A549 (cell line): ENCODE measurements around the gene NBEAL1. TPM values are rescaled to one million over a fixed set of nuclear protein-coding genes. Genes with fewer than 3 reads are reported as not detected.
A peak's percentile ranks its signal among the peaks of the same experiment; 100 is the strongest.
"Not testable (repeated sequence)": the region's sequence is repeated elsewhere in the genome, so short reads cannot be mapped to it uniquely, and the experiment has no call there.

ENCODE experiments used
- ATAC-seq, 2 experiments: fragments of 200-7000 bp in 1 of 2; fragments of >200 bp in 1 of 2; cut with Nextera tagmentation in 1 of 2; cut with Tn5 transposase in 1 of 2; 3 replicates each; pipeline versions ENCODE4 v1.8.0 to v1.9.1; 2018 to 2020; ENCODE audit warnings: mild to moderate bottlenecking in 1 of 2, moderate library complexity in 1 of 2
- CTCF ChIA-PET: fragments of 300-600 bp; sonication (Branson Sonifier 250); formaldehyde crosslinking; extraction: SDS; loops from one replicate; lab custom pipeline; 2021; ENCODE audit warnings: antibody characterized with exemption, inconsistent platforms; lab: Yijun Ruan, JAX
- POLR2A ChIA-PET: fragments of 350-600 bp; formaldehyde crosslinking; extraction: SDS; loops from one replicate; lab custom pipeline; 2021; ENCODE audit warnings: antibody characterized with exemption, inconsistent platforms; lab: Yijun Ruan, JAX
- DNase-seq, 2 experiments: peaks; one replicate each; pipeline versions ENCODE4 v3.0.0 to v3.0.0-alpha.2; 2011 to 2016; ENCODE audit warnings: low read depth in 1 of 2, low spot score in 1 of 2
- FAIRE-seq: peaks from 2 replicates; lab custom pipeline; 2011; peaks lifted over from hg19 to GRCh38; lab: Jason Lieb, UNC
- H3K27ac ChIP-seq, 2 experiments: fragments of >200 bp; sonication (Bioruptor Twin); formaldehyde crosslinking; 3 replicates each; pipeline ENCODE4 v1.5.1; 2016 to 2017
- H3K4me1 ChIP-seq: fragments of >200 bp; sonication (Bioruptor Twin); formaldehyde crosslinking; 3 replicates; pipeline ENCODE4 v1.6.1; 2016
- H3K4me2 ChIP-seq: fragments of >200 bp; sonication (Bioruptor Twin); formaldehyde crosslinking; 3 replicates; pipeline ENCODE4 v1.6.1; 2016
- H3K4me3 ChIP-seq: fragments of >200 bp; sonication (Bioruptor Twin); formaldehyde crosslinking; 3 replicates; pipeline ENCODE4 v1.5.1; 2016
- H3K9me3 ChIP-seq: fragments of >200 bp; sonication (Bioruptor Twin); formaldehyde crosslinking; 3 replicates; pipeline ENCODE4 v1.6.1; 2016
- BCL3 ChIP-seq: fragments of >200 bp; sonication (Bioruptor Twin); formaldehyde crosslinking; IDR thresholded peaks from 3 replicates; pipeline ENCODE4 v1.6.1; 2016
- CBX2 ChIP-seq: fragments of 200-600 bp; sonication (generic); IDR thresholded peaks from 2 replicates; pipeline ENCODE4 v1.6.1; 2016; ENCODE audit warnings: low read depth, mild to moderate bottlenecking, borderline replicate concordance
- CBX8 ChIP-seq: fragments of 200-600 bp; sonication (generic); IDR thresholded peaks from 2 replicates; pipeline ENCODE4 v1.6.1; 2016
- CEBPB ChIP-seq, 2 experiments: fragments of >200 bp in 1 of 2; sonication (Bioruptor Twin) in 1 of 2; formaldehyde crosslinking in 1 of 2; IDR thresholded peaks; 2 replicates each; pipeline ENCODE4 v1.6.1; 2012 to 2016
- CHD2 ChIP-seq: fragments of 150-350 bp; IDR thresholded peaks from 2 replicates; pipeline ENCODE4 v1.6.1; 2014; ENCODE audit warnings: low read length; ENCODE audit not compliant: partially characterized antibody
- CTCF ChIP-seq: fragments of >200 bp; sonication (Bioruptor Twin); formaldehyde crosslinking; IDR thresholded peaks from 3 replicates; pipeline ENCODE4 v1.5.1; 2016
- HEYL ChIP-seq: fragments of 250-450 bp; sonication (Bioruptor Pico); IDR thresholded peaks from 2 replicates; pipeline ENCODE4 v1.8.0; 2021; ENCODE audit warnings: mild to moderate bottlenecking, moderate library complexity
- HOXA7 ChIP-seq: fragments of 250-450 bp; sonication (Bioruptor Pico); IDR thresholded peaks from 2 replicates; pipeline ENCODE4 v1.5.0; 2020; ENCODE audit warnings: mild to moderate bottlenecking, moderate library complexity
- HOXB13 ChIP-seq: fragments of 250-450 bp; sonication (Bioruptor Pico); IDR thresholded peaks from 2 replicates; pipeline ENCODE4 v1.5.0; 2020; ENCODE audit warnings: low read depth, mild to moderate bottlenecking, moderate library complexity
- JUNB ChIP-seq: fragments of >200 bp; sonication (Bioruptor Twin); formaldehyde crosslinking; IDR thresholded peaks from 2 replicates; pipeline ENCODE4 v1.6.1; 2016
- KDM5A ChIP-seq: fragments of 200-600 bp; sonication (generic); IDR thresholded peaks from 2 replicates; pipeline ENCODE4 v1.6.1; 2016; ENCODE audit warnings: antibody characterized with exemption, mild to moderate bottlenecking
- PHF8 ChIP-seq: fragments of 200-600 bp; sonication (generic); IDR thresholded peaks from 2 replicates; pipeline ENCODE4 v1.6.1; 2016; ENCODE audit warnings: low read depth, mild to moderate bottlenecking, antibody characterized with exemption, moderate library complexity, borderline replicate concordance
- RAD21 ChIP-seq, 2 experiments: fragments of >200 bp in 1 of 2; sonication (Bioruptor Twin) in 1 of 2; formaldehyde crosslinking in 1 of 2; IDR thresholded peaks in 1 of 2; conservative IDR thresholded peaks in 1 of 2; 2 replicates in 1 of 2; 3 replicates in 1 of 2; pipeline ENCODE4 v1.6.1; 2012 to 2018; ENCODE audit warnings: inconsistent platforms in 1 of 2
- RCOR1 ChIP-seq: fragments of 150-350 bp; IDR thresholded peaks from 2 replicates; pipeline ENCODE4 v1.6.1; 2014; ENCODE audit warnings: antibody characterized with exemption, low read length, low read depth
- TFCP2L1 ChIP-seq: fragments of 250-450 bp; sonication (Bioruptor Pico); IDR thresholded peaks from 2 replicates; pipeline ENCODE4 v1.5.0; 2021; ENCODE audit warnings: mild to moderate bottlenecking
- TP53 ChIP-seq: fragments of 250-450 bp; sonication (Bioruptor Pico); IDR thresholded peaks from 2 replicates; pipeline ENCODE4 v1.5.0; 2021; ENCODE audit warnings: mild to moderate bottlenecking, moderate library complexity
- ZNF302 ChIP-seq: fragments of 250-450 bp; sonication (Bioruptor Pico); IDR thresholded peaks from 2 replicates; pipeline ENCODE4 v1.9.0; 2021; ENCODE audit warnings: inconsistent platforms, mild to moderate bottlenecking, moderate library complexity
- whole genome bisulfite sequencing: methylation state at CpG from one replicate; pipeline ENCODE4 v1.1.6; 2017; ENCODE audit errors: missing lambda C conversion rate; 5-methylcytosine and 5-hydroxymethylcytosine counted together
- polyA plus RNA-seq, 4 experiments: library from polyadenylated mRNA; depleted of rRNA in 3 of 4; stranded (reverse); fragments of >200 nt; fragmentation: RNase III in 1 of 4; extraction: RNeasy Plus Mini Kit Qiagen cat#74134 plus additional on column Dnase treatment in 1 of 4; gene quantifications; 2 replicates in 3 of 4; 3 replicates in 1 of 4; pipeline ENCODE4 v1.2.3, GENCODE V29; 2011 to 2017
- TF ChIP-seq, protein P1 (sequence below): fragments of 250-450 bp; sonication (Bioruptor Pico); IDR thresholded peaks from 2 replicates; pipeline ENCODE4 v1.5.0; 2020; ENCODE audit warnings: low read depth, mild to moderate bottlenecking, moderate library complexity

NBEAL1 gene
- polyA plus RNA-seq, 2 of the 4 experiments (the other 2 are of a cell fraction), result 3.8 to 11.9 TPM

DNA sequence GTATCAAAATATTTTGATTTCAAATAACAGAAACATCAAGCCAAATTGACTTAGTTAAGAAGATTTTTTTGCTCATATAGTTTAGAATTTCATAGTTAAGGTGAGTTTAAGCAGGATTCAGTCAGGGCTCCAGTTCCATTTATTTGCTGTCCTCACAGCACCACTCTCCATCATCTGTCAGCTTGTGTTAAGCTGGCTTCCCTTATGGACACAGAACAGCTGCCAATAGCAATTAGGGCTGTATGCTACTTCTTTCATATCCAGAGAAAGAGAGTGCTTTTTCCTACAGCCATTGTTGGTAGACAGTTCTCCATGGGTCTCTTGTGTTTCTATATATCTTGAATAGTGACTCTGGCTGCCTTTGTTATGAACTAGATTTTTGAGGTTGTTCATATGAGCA lies 128.7 kb downstream of the NBEAL1 start:
- no peak overlapping the region for H3K27ac ChIP-seq
- DNase-seq (no peak), FAIRE-seq (no peak), ATAC-seq (no peak)
- no peak overlapping the region for H3K4me2 ChIP-seq
- CTCF ChIA-PET, result no interaction called here
- H3K9me3 ChIP-seq, result no peaks in the 10 kb centered on the region
- H3K4me1 ChIP-seq, result no peaks in the 10 kb centered on the region
- POLR2A ChIA-PET, result no interaction called here
- H3K4me3 ChIP-seq, result no peak overlapping the region
- no peak for TF ChIP-seq TFCP2L1 (CRISPR knock-in tag)
- TF ChIP-seq KDM5A, result no peak
- no peak for TF ChIP-seq HOXA7
- TF ChIP-seq, protein P1, sequence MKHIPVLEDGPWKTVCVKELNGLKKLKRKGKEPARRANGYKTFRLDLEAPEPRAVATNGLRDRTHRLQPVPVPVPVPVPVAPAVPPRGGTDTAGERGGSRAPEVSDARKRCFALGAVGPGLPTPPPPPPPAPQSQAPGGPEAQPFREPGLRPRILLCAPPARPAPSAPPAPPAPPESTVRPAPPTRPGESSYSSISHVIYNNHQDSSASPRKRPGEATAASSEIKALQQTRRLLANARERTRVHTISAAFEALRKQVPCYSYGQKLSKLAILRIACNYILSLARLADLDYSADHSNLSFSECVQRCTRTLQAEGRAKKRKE (CRISPR knock-in tag), result no peak
- TF ChIP-seq BCL3, result no peak

DNA sequence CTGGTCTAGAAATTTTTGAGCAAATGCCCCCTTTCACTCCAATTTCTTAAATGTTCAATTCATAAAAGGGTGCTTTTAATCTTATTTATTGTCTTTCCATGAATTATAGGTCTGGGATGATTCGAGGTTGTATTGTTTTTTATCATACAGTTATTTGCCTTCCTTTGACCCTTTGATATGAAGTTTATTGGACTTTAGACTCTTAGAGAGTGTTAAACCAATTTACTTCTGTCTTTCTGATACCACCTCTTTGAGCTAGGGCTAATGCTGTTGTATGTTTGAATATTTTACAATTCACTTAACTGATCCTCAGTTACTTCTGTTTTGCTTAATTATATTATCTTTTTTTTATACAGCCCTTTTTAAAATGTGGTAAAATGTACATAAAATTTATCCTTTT lies 134.5 kb downstream of the NBEAL1 start:
- DNase-seq (no peak), ATAC-seq (no peak), FAIRE-seq (no peak)
- CTCF ChIA-PET, result no interaction called here
- H3K9me3 ChIP-seq, result no peaks in the 10 kb centered on the region
- TF ChIP-seq HOXB13 (no peak), CHD2 (no peak), HEYL (CRISPR knock-in tag) (no peak), TFCP2L1 (CRISPR knock-in tag) (no peak), PHF8 (no peak), KDM5A (no peak), JUNB (no peak), CBX2 (no peak), CBX8 (no peak), ZNF302 (CRISPR knock-in tag) (no peak), RCOR1 (no peak), TP53 (no peak)
- H3K4me1 ChIP-seq, result no peaks in the 10 kb centered on the region
- POLR2A ChIA-PET, result no interaction called here
- no peak overlapping the region for H3K27ac ChIP-seq
- no peak overlapping the region for H3K4me2 ChIP-seq
- 70% methylated on average over 1 of the region's 1 CpG for WGBS
- H3K4me3 ChIP-seq, result no peak overlapping the region

DNA sequence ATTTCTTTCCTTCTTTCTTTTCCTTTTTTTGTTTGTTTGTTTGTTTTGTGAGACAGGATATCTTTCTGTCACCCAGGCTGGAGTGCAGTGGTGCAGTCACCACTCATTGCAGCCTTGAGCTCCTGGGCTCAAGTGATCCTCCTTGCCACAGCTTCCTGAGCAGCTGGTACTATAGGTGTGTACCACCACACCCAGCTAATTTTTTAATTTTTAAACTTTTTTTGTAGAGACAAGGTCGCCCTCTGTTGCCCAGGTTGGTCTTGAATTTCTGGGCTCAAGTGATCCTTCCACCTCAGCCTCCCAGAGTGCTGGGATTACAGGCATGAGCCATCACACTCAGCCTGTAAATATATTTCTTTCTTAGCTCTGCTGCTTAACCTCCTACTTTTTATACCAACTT lies 140.7 kb downstream of the NBEAL1 start:
- H3K4me3 ChIP-seq, result no peak overlapping the region
- H3K9me3 ChIP-seq, result no peaks in the 10 kb centered on the region
- DNase-seq (no peak), ATAC-seq (peak in 1 of 2 experiments; percentile 42; a peak in 2 of 6 replicates), FAIRE-seq (no peak)
- CTCF ChIA-PET, result interaction anchor here (1.0 kb wide), 1 partner anchor 14 kb away, joined by 3 read pairs; no protein-coding TSS in a partner anchor
- no peak overlapping the region for H3K27ac ChIP-seq
- TF ChIP-seq CTCF (peak; percentile 29; the same call in 2 of the 3 replicates), RAD21 (conservative IDR thresholded peaks at IDR 0.05 in 1 of 2, IDR thresholded peaks at IDR 0.05 in 1 of 2) (peak in 1 of 2 experiments; percentile 42; a peak in 2 of 5 replicates), CEBPB (IDR thresholded peaks at IDR 0.05) (no peak), HEYL (CRISPR knock-in tag) (no peak)
- TF ChIP-seq, all 56 proteins: peak for 2
- Histone ChIP-seq H3K4me2 (no peak overlapping the region), H3K4me1 (no peaks in the 10 kb centered on the region)
- POLR2A ChIA-PET, result no interaction called here
- WGBS, result 41% methylated on average over 1 of the region's 1 CpG

GRCh38 chr2:203162722-203163121 lies 148.0 kb downstream of the NBEAL1 start:
- FAIRE-seq, H3K4me3 ChIP-seq, ATAC-seq, H3K27ac ChIP-seq, H3K4me1 ChIP-seq, DNase-seq, H3K4me2 ChIP-seq, POLR2A ChIA-PET, H3K9me3 ChIP-seq, CTCF ChIA-PET: not testable (repeated sequence)
- WGBS, result 96% methylated on average over 5 of the region's 5 CpGs
